ENCODE results near the gene ARL4D. TPM values are rescaled to one million over a fixed set of nuclear protein-coding genes. Genes with fewer than 3 reads are reported as not detected.

Gene ARL4D
- total RNA-seq, 2 experiments from 2014 or later, result 2.2 to 3.4 TPM

DNA sequence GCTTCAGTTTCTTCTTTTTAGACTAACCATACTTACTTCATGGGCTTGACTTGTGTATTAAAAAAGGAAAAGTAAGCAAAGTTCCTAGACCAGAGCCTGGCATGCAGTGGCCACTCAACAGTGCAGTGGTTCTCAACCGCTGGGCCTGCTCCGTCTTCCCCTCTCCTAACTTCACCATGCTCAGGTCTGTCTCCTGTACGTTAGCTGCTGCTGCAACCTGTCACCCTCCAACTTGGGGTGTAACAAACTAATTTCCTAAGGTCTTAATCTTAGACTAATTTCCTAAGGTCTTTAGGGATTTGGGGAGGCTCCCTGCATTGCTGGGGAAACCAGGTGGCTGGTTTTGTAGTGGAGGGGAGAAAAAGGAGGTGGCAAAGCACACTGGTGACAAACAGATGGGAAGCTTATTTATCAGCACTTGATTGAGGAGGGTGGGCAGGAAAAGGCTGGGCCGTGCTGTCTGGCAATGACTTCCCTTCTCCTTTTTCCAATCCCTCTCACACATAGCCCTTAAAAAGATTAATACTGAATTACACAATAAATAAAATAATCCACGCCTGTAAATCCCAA lies 2.2 kb upstream of the ARL4D start:
- no peaks in the 10 kb centered on the region for H3K9me3 Mint-ChIP-seq

GRCh38 chr17:43399839-43400328 lies 1.1 kb downstream of the ARL4D start:
- Mint-ChIP-seq H3K4me3 (peak overlapping the region; percentile 89), H3K27ac (no peak overlapping the region), H3K36me3 (ENCODE audit: low read depth) (no peaks in the 10 kb centered on the region), H3K27me3 (no peaks in the 10 kb centered on the region), H3K9me3 (no peaks in the 10 kb centered on the region), H3K4me1 (ENCODE audit: low read depth) (peaks cover 19% of the 10 kb centered on the region)
- TF ChIP-seq, protein P1, sequence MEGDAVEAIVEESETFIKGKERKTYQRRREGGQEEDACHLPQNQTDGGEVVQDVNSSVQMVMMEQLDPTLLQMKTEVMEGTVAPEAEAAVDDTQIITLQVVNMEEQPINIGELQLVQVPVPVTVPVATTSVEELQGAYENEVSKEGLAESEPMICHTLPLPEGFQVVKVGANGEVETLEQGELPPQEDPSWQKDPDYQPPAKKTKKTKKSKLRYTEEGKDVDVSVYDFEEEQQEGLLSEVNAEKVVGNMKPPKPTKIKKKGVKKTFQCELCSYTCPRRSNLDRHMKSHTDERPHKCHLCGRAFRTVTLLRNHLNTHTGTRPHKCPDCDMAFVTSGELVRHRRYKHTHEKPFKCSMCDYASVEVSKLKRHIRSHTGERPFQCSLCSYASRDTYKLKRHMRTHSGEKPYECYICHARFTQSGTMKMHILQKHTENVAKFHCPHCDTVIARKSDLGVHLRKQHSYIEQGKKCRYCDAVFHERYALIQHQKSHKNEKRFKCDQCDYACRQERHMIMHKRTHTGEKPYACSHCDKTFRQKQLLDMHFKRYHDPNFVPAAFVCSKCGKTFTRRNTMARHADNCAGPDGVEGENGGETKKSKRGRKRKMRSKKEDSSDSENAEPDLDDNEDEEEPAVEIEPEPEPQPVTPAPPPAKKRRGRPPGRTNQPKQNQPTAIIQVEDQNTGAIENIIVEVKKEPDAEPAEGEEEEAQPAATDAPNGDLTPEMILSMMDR (IDR thresholded peaks at IDR 0.05), result no peak
- CTCF ChIA-PET, result interaction anchor here (1.3 to 10.5 kb wide), 3 partner anchors 11 to 85 kb away, joined by 3 to 338 read pairs (median 35); partner anchors contain the start of gene DHX8
- intact Hi-C loops (cut with micrococcal nuclease), result no loop called here
- DNase-seq (no peak), ATAC-seq (no peak)
- POLR2A ChIA-PET, result interaction anchor here (1.2 to 2.3 kb wide), 7 partner anchors 12 to 84 kb away, joined by 3 to 17 read pairs (median 6); partner anchors contain the start of gene DHX8

More for the DNA sequence above, 2.2 kb upstream of the ARL4D start:
- Mint-ChIP-seq H3K27me3 (no peaks in the 10 kb centered on the region), H3K4me1 (ENCODE audit: low read depth) (peaks cover 25% of the 10 kb centered on the region), H3K4me3 (no peak overlapping the region), H3K27ac (no peak overlapping the region), H3K36me3 (ENCODE audit: low read depth) (no peaks in the 10 kb centered on the region)
- ChIA-PET POLR2A (interaction anchor here (0.7 to 5.7 kb wide), 4 partner anchors 28 to 87 kb away, joined by 3 to 54 read pairs (median 6); partner anchors contain the start of gene DHX8), CTCF (interaction anchor here (0.8 to 10.5 kb wide), 6 partner anchors 9 to 89 kb away, joined by 3 to 338 read pairs (median 7); partner anchors contain the start of gene DHX8)
- no peak for ATAC-seq
- intact Hi-C loops (cut with micrococcal nuclease), result no loop called here
- DNase-seq, result no peak
- TF ChIP-seq, protein P1 (IDR thresholded peaks at IDR 0.05), result no peak

DNA sequence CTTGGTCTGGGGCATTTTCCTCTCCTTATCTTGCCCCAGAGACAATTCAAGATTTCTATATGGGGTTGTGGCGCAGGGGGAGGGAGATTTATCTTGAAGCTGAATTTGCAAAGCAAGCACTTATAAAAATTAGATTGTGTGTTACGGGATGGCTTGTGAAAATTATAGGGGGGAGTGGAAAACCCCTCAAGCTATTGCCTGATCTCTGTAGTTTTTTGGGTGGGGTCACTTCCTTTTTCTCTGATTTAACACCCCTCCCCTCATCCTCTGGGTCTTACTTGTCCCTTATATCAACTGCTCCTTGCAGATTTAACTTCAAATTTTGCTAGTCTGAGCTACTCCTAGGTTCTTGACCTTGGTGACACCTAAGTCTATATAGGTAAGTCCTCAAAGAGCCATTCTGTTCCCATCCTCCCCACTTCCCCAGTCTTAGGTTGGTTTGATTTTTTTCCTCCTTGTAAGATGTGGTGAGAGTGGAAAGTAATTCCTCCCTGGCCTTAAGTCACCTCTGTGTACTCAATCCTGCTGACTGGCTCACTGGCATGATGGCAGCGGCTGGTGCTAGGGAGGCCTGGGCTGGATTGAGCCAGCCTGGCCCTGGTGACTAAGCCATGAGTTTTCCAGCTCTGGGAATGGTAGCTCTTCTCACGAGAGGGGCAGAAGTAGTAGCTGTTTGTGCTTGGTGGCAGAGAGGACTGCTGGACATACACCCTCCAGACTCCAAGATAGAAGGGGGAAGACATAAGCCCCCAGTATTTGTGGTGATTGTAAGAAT lies 2.3 kb downstream of the ARL4D start:
- ChIA-PET POLR2A (interaction anchor here (0.5 to 1.7 kb wide), 5 partner anchors 13 to 83 kb away, joined by 3 to 16 read pairs (median 4); partner anchors contain the start of gene DHX8), CTCF (interaction anchor here (4.2 kb wide), 1 partner anchor 83 kb away, joined by 35 read pairs; the partner anchor contains the start of gene DHX8)
- ATAC-seq, result no peak
- no peaks in the 10 kb centered on the region for H3K36me3 Mint-ChIP-seq (ENCODE audit: low read depth)
- no peak for DNase-seq
- TF ChIP-seq, protein P1 (IDR thresholded peaks at IDR 0.05), result no peak
- intact Hi-C loops (cut with micrococcal nuclease), result no loop called here
- H3K27me3 Mint-ChIP-seq, result no peaks in the 10 kb centered on the region
- no peak overlapping the region for H3K27ac Mint-ChIP-seq
- H3K9me3 Mint-ChIP-seq, result no peaks in the 10 kb centered on the region
- H3K4me3 Mint-ChIP-seq, result no peak overlapping the region
- H3K4me1 Mint-ChIP-seq (ENCODE audit: low read depth), result peaks cover 19% of the 10 kb centered on the region

DNA sequence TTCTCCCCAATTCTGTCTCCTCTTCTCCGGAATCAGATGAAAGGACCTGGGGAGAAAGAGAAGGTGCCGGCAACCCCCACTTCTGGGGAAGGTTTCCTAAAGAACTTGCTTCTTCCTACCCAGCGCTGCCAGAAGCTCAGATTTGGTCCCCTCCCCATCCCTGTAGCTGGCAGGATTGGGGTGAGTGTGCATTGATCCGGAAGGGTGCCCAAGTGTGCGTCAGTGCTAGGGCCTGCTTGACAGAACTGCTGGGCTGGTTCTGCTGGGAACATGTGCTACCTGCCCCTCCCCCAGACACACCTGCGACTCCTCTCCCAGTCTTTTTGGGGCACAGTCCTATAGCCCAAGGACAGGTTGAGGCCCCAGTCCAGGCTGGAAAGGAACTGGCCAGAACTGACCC lies 3.3 kb downstream of the ARL4D start:
- ChIA-PET POLR2A (no interaction called here), CTCF (interaction anchor here (1.0 to 4.2 kb wide), 2 partner anchors 8 to 82 kb away, joined by 6 to 35 read pairs; partner anchors contain the start of gene DHX8)
- intact Hi-C loops (cut with micrococcal nuclease), result no loop called here
- TF ChIP-seq, protein P1 (IDR thresholded peaks at IDR 0.05), result no peak
- ATAC-seq, result no peak
- no peak overlapping the region for H3K4me3 Mint-ChIP-seq
- no peak overlapping the region for H3K27ac Mint-ChIP-seq
- no peak for DNase-seq
- no peaks in the 10 kb centered on the region for H3K36me3 Mint-ChIP-seq (ENCODE audit: low read depth)
- H3K27me3 Mint-ChIP-seq, result no peaks in the 10 kb centered on the region
- peaks cover 17% of the 10 kb centered on the region for H3K4me1 Mint-ChIP-seq (ENCODE audit: low read depth)
- no peaks in the 10 kb centered on the region for H3K9me3 Mint-ChIP-seq

Measured in activated CD8-positive, alpha-beta T cell treated with anti-CD3 and anti-CD28 coated beads for 36 hours (primary cell).